SH-SY5Y (cell line): ENCODE measurements around the gene VAT1L.

Source experiments
- GATA2 ChIP-seq: IDR thresholded peaks from 2 replicates; pipeline ENCODE4 v1.6.1; 2011; ENCODE audit warnings: mild to moderate bottlenecking, low read depth, low read length
- GATA3 ChIP-seq: IDR thresholded peaks from 2 replicates; pipeline ENCODE4 v1.6.1; 2011; ENCODE audit warnings: low read depth, mild to moderate bottlenecking, low read length, moderate library complexity

The VAT1L gene

GRCh38 chr16:77916111-77916510 lies 127.7 kb downstream of the VAT1L start:
- TF ChIP-seq GATA2: no peak

- TF ChIP-seq GATA3 (no peak), GATA2 (no peak)
These were observed 129.6 kb downstream of the VAT1L start for GRCh38 chr16:77917971-77918370.

GRCh38 chr16:77918809-77919707 lies 130.7 kb downstream of the VAT1L start:
- no peak for TF ChIP-seq GATA3

GRCh38 chr16:77919761-77920415 lies 131.5 kb downstream of the VAT1L start:
- TF ChIP-seq GATA3 (no peak), GATA2 (no peak)

- TF ChIP-seq GATA3: no peak
- TF ChIP-seq GATA2: no peak
These were observed 132.6 kb downstream of the VAT1L start for GRCh38 chr16:77920984-77921383.

- no peak for TF ChIP-seq GATA2
- no peak for TF ChIP-seq GATA3
These were observed 133.9 kb downstream of the VAT1L start for GRCh38 chr16:77922228-77922754.

GRCh38 chr16:77925531-77925930 lies 137.2 kb downstream of the VAT1L start:
- no peak for TF ChIP-seq GATA3
- no peak for TF ChIP-seq GATA2

GRCh38 chr16:77928096-77928495 lies 139.7 kb downstream of the VAT1L start:
- TF ChIP-seq GATA2 (no peak), GATA3 (no peak)

GRCh38 chr16:77929004-77929403 lies 140.6 kb downstream of the VAT1L start:
- TF ChIP-seq GATA3: no peak
- TF ChIP-seq GATA2: no peak

GRCh38 chr16:77931058-77931457 lies 142.7 kb downstream of the VAT1L start:
- TF ChIP-seq GATA2 (no peak), GATA3 (no peak)

- TF ChIP-seq GATA3 (no peak), GATA2 (no peak)
These were observed 149.2 kb downstream of the VAT1L start for GRCh38 chr16:77937473-77938149.

- TF ChIP-seq GATA2 (no peak), GATA3 (no peak)
These were observed 150.5 kb downstream of the VAT1L start for GRCh38 chr16:77938913-77939312.

GRCh38 chr16:77939968-77940367 lies 151.6 kb downstream of the VAT1L start:
- TF ChIP-seq GATA3: no peak
- TF ChIP-seq GATA2: no peak

GRCh38 chr16:77943801-77944200 lies 155.4 kb downstream of the VAT1L start:
- TF ChIP-seq GATA3 (no peak), GATA2 (no peak)

GRCh38 chr16:77944631-77945030 lies 156.3 kb downstream of the VAT1L start:
- TF ChIP-seq GATA2 (no peak), GATA3 (no peak)
